Fibroblast of the aortic adventitia (primary cell): ENCODE measurements around the gene MBD5. TPM values are rescaled to one million over a fixed set of nuclear protein-coding genes. Genes with fewer than 3 reads are reported as not detected.

Experiments used
- DNase-seq: peaks from one replicate; pipeline ENCODE4 v3.0.0-alpha.2; 2010; ENCODE audit warnings: low read depth
- H3K4me3 ChIP-seq: 2 replicates; pipeline ENCODE4 v1.5.1; 2011; ENCODE audit warnings: low read depth, mild to moderate bottlenecking, control low read depth, low read length, moderate library complexity
- total RNA-seq: library from RNA; depleted of rRNA; stranded (reverse); fragments of >200 nt; gene quantifications from 2 replicates; pipeline ENCODE4 v1.2.3, GENCODE V29; 2012; ENCODE audit warnings: low replicate concordance
- TF ChIP-seq, protein P1 (sequence below): IDR thresholded peaks from 2 replicates; pipeline ENCODE4 v1.5.1; 2011; ENCODE audit warnings: mild to moderate bottlenecking, low read length, control low read depth, inconsistent platforms; ENCODE audit not compliant: insufficient read depth

MBD5 gene
- total RNA-seq, 1 donor = 41.4 TPM

- no peak for DNase-seq
- TF ChIP-seq, protein P1, sequence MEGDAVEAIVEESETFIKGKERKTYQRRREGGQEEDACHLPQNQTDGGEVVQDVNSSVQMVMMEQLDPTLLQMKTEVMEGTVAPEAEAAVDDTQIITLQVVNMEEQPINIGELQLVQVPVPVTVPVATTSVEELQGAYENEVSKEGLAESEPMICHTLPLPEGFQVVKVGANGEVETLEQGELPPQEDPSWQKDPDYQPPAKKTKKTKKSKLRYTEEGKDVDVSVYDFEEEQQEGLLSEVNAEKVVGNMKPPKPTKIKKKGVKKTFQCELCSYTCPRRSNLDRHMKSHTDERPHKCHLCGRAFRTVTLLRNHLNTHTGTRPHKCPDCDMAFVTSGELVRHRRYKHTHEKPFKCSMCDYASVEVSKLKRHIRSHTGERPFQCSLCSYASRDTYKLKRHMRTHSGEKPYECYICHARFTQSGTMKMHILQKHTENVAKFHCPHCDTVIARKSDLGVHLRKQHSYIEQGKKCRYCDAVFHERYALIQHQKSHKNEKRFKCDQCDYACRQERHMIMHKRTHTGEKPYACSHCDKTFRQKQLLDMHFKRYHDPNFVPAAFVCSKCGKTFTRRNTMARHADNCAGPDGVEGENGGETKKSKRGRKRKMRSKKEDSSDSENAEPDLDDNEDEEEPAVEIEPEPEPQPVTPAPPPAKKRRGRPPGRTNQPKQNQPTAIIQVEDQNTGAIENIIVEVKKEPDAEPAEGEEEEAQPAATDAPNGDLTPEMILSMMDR = no peak
Measured at GRCh38 chr2:148026573-148026972, 5.7 kb downstream of the MBD5 start.

DNA sequence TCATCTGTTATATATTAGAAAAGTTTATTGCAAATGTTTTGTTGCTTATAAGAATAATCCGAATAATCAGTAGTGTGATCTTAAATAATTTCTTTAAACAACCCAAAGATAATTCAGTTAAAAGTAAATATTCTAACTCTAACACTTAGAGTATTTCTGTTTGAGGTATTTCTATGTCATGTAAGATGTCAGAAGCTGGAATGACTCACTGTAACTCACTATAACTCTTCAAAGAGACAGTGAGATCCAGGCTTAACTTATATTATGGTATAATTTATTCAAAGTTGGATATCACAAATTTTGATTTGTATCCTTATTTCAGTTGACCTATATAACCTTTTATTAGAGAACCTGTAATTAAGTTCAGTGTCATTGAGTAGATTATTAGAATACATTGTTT, 6.9 kb downstream of the MBD5 start:
- H3K4me3 ChIP-seq = no peak overlapping the region
- TF ChIP-seq, protein P1 = no peak
- DNase-seq = no peak

More at GRCh38 chr2:148026573-148026972, 5.7 kb downstream of the MBD5 start:
- H3K4me3 ChIP-seq = no peak overlapping the region

GRCh38 chr2:148028781-148029180, 7.9 kb downstream of the MBD5 start:
- TF ChIP-seq, protein P1 = no peak
- DNase-seq = no peak
- H3K4me3 ChIP-seq = no peak overlapping the region

GRCh38 chr2:148031152-148031551, 10.3 kb downstream of the MBD5 start:
- no peak for DNase-seq
- H3K4me3 ChIP-seq = no peak overlapping the region
- TF ChIP-seq, protein P1 = no peak

GRCh38 chr2:148032215-148032614, 11.3 kb downstream of the MBD5 start:
- no peak for DNase-seq
- TF ChIP-seq, protein P1 = no peak
- no peak overlapping the region for H3K4me3 ChIP-seq

- DNase-seq = no peak
- H3K4me3 ChIP-seq = no peak overlapping the region
- TF ChIP-seq, protein P1 = no peak
Measured at GRCh38 chr2:148039783-148040182, 18.9 kb downstream of the MBD5 start.

DNA sequence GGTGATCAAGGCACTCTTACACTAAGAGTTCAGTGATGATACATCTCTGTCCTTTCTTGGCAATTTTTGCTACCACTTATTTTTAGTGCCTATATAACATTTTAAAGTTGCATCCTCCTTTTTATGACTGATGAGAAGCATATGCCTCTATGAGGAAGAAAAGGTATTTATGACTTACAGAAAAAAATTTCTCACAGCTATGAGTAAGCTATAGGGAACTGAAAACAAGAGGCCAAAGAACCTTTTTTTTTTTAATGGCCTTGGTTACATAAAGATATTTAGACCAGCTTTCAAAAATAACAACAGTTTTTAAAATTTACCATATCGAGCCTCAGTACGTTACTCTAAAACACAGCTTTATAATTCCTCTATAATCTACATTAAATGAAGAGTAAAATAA, 21.3 kb downstream of the MBD5 start:
- TF ChIP-seq, protein P1 = no peak
- H3K4me3 ChIP-seq = no peak overlapping the region
- no peak for DNase-seq
